GM21447 (cell line): ENCODE data around the gene OR12D2.
"Not testable (repeated sequence)": the region's sequence is repeated elsewhere in the genome, so short reads cannot be mapped to it uniquely, and the experiment has no call there.

Experiments used
- ATAC-seq: cut with Tn5 transposase; IDR thresholded peaks from one replicate; pipeline ENCODE4 v1.9.1; 2021; ENCODE audit not compliant: unreplicated experiment

Gene OR12D2, protein sequence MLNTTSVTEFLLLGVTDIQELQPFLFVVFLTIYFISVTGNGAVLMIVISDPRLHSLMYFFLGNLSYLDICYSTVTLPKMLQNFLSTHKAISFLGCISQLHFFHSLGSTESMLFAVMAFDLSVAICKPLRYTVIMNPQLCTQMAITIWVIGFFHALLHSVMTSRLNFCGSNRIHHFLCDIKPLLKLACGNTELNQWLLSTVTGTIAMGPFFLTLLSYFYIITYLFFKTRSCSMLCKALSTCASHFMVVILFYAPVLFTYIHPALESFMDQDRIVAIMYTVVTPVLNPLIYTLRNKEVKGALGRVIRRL

DNA sequence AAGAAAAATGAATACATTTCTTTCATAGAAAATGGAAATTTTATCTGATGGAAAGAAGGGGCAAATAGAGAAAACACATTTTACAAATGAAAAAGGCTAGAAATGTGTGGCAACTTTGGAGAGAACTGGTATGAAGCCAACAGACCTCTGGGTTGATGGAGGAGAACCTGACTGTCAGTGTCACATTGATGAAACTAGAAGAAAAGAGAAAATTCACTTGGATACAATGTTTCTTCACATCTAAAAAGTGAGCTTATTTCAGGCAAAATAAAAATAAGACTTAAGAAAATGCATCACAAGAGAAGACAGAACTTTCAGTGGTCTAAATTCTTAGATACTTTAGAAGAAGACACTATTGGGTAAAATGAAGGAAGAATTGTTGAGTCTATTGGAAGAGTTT lies at the start of gene OR12D2:
TSS of gene OR12D2 (plus strand) at position 301 of the 400 bp plus-strand sequence. CDS start 1,069 bp downstream, outside the sequence.
- no peak for ATAC-seq

DNA sequence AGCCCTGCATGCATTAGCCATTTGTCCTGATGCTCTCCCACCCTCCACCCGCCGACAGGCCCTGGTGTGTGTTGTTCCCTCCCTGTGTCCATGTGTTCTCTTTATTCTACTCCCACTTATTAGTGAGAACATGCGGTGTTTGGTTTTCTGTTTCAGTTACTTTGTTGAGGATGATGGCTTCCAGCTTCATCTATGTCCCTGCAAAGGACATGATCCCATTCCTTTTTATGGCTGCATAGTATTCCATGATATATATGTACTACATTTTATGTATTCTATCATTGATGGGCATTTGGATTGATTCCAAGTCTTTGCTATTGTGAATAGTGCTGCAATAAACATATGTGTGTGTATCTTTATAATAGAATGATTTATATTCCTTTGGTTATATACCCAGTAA lies 46.1 kb upstream of the OR12D2 start:
- not testable (repeated sequence) for ATAC-seq

DNA sequence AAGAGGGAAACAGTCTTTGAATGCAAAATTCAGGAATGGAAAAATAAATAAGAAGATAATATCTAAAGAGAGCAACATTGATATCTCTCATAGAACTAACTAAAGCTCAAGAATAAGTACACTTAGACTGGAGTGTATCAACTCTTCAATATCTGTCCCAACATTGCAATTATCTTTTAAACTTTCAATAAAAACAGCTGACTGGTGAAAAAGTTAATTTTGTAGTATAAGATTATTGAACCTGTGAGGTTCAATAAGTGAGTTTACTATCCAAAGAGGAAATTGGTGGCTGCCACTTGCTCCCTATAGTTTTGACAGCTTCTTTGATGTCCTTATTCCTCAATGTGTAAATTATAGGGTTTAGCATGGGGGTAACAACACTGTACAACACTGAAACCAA lies 40.5 kb upstream of the OR12D2 start:
- no peak for ATAC-seq

DNA sequence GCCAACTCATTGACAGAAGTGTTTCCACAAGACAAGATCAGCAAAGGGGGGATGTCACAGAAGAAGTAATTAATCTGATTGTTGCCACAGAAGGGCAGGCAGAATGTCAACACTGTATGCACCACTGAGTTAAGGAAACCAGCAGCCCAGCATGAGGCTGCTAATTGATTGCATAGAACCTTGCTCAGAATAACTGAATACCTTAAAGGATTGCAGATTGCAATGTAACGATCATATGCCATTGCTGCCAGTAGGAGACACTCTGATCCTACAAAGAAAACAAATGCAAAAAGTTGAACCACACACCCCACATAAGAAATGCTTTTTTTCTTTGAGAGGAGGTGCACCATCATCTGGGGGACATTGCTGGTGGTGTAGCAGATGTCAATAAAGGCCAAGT lies 39.8 kb upstream of the OR12D2 start:
- ATAC-seq = no peak

- ATAC-seq = no peak
Measured at GRCh38 chr6:29368765-29369164, 26.7 kb upstream of the OR12D2 start, which contains the start of gene OR5V1. TSS of gene OR5V1 (minus strand) at chr6:29368865. CDS start at chr6:29356195, 12,670 bp downstream.

GRCh38 chr6:29375191-29375590 lies 20.2 kb upstream of the OR12D2 start, which contains the start of gene OR12D3:
TSS of gene OR12D3 (minus strand) at chr6:29375291. CDS start at chr6:29375287, 4 bp downstream.
- ATAC-seq = no peak

GRCh38 chr6:29376003-29376402 lies 19.4 kb upstream of the OR12D2 start:
- ATAC-seq = no peak

DNA sequence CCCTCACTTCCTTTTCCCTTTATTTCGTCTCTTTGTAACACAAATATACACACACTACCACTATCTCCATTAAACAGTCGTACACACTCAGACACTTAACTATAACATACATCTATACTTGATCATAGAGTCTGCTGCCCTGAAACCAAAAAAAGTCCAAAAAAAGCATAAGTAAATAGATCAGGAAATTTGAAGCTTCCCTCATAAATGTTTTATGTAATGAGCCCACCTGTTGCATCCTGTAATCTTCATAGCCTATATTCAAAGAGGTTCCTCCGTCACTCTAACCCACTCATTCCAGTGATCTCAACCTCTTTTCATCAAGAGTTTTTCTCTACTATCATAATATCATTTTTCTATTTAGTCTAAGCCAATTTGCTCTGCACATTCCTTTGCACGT lies 6.9 kb upstream of the OR12D2 start:
- ATAC-seq = no peak

DNA sequence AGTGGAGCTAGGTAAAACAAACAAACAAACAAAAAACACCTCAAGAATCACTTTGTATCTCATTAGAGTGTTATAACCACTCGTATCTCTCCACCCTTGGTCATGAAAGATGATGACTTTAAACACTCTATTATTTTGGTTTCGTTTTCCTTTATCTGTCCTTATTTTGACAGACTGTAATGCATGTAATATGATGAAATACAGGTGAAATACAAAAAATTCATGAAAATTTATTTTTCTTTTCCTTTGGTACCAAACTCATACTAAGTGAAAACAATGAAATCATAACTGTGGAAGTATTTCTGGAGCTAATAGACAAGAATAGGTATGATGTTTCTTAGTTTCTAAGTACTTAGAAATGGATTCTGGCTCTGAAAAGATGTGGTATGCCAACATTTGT lies 4.1 kb downstream of the OR12D2 start:
- ATAC-seq = no peak

GRCh38 chr6:29403801-29404200 lies 8.4 kb downstream of the OR12D2 start:
- no peak for ATAC-seq

DNA sequence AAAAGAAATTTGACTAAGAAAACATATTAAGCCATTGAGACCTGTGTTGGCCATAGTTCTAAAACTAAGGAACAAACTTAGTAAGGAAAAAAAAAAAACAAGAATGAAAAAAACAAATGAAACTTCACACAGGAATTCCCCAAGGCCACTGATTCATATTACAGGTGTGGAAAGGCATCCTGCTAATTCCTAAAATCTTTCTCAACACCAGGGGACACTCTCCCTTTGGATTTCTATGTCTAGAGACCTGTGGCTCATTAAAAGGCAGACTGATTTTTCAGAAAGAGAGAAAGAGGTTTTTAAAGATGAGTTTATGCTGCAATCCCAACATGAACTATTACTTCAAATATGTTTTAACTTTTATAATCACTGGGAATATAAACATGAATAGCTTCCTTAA lies 19.2 kb downstream of the OR12D2 start, which contains the start of gene OR12D1:
TSS of gene OR12D1 (plus strand) at position 341 of the 400 bp plus-strand sequence.
- no peak for ATAC-seq

DNA sequence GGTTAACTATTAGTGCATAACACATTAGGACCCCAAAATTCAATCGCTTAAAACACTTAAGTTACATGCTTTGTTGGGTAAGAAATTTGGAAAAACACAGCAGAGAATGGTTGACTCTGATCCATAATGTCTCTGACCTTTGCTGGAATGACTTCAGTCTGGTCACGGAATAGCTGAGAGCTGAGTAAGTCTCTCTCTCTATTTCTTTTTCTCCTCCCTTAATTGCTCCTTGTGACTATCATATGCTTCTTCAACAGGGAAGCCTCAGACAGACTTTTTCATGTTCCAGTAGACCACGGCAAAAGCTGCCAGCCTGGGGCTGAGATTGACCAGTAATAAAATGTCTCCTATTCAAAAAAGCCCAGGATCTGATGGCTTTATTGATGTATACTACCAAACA lies 24.1 kb downstream of the OR12D2 start:
- no peak for ATAC-seq

- no peak for ATAC-seq
Measured at GRCh38 chr6:29424168-29424567, 28.7 kb downstream of the OR12D2 start.

GRCh38 chr6:29424575-29424974 lies 29.1 kb downstream of the OR12D2 start:
- ATAC-seq = no peak

DNA sequence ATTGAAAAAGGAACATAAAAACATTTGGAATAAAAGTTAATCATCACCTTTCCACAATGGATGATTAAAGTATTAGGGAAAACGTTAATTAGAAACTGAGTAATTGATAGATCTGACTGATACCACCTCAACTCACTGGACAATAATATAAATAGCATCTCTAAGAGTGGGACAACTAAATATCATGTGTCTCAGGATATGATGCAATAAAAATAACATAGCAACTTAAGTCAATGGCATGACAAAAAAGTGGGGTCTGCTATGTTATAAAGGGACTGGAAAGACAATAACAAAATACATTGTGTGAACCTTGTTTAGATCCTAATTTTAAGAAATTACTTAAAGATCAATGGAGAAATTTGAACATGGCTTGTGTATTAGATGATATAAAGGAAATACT lies 29.6 kb downstream of the OR12D2 start:
- no peak for ATAC-seq

DNA sequence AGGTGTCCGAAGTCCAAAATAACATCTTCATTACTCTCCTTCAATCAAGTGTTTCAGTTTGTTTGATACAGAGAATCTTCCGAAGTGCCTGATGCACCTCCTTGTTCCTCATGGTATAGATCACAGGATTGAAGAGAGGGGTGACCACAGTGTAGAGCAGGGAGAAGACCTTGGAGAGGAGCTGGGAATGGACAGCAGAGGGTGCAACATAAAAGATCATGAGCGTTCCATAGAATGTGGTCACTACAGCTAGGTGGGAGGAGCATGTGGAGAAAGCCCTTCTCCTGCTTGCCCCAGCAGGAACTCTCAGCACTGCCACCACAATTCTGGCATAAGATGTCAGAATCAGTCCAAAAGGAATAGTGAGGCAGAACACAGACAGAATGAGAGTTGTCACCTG lies 31.2 kb downstream of the OR12D2 start:
- ATAC-seq = no peak

GRCh38 chr6:29436730-29437129 lies 41.3 kb downstream of the OR12D2 start:
- ATAC-seq = not testable (repeated sequence)

DNA sequence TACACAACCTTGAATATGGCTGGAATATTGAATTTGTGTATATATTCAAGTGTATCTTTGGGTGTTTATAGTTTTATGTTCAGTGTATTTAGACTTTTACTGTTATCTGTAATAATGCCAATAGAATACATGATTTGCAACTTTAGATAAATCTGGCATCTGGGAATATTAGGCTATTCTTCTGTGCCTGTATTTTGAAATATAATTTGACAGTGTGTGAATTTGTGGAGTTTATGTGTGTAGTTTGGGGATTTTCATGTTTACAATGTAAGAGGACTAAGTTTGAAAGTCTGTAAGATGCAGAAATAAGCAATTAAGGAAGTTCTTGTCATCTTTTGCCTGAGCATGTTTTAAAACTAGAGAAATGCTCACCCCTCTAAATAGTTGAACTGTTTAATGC lies 43.6 kb downstream of the OR12D2 start, which contains the start of gene OR10C1:
TSS of gene OR10C1 (plus strand) at position 301 of the 400 bp plus-strand sequence. CDS start 710 bp downstream, outside the sequence.
- no peak for ATAC-seq

GRCh38 chr6:29442719-29443118 lies 47.3 kb downstream of the OR12D2 start:
- no peak for ATAC-seq

DNA sequence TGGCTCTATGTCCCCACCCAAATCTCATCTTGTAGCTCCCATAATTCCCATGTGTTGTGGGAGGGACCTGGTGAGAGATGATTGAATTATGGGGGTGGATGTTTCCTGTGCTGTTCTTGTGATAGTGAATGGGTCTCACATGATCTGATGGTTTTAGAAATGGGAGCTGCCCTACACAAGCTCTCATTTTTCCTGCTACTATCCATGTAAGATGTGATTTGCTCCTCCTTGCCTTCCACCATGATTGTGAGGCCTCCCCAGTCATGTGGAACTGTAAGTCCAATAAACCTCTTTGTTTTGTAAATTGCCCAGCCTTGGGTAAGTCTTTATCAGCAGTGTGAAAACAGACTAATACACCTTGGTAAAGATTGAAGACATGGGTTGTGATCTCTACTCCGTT lies 48.6 kb downstream of the OR12D2 start:
- ATAC-seq = not testable (repeated sequence)
